Measurements from ENCODE around the gene PAXIP1.

GRCh38 chr7:154975984-154976383 lies 26.9 kb downstream of the PAXIP1 start:
- TF ChIP-seq CTCF (IDR thresholded peaks at IDR 0.05 in 4 of 5, conservative IDR thresholded peaks at IDR 0.05 in 1 of 5) (no peak), POLR2A (IDR thresholded peaks at IDR 0.05) (no peak)
